ENCODE measurements around the gene POC1B.
"Not testable (repeated sequence)": the region's sequence is repeated elsewhere in the genome, so short reads cannot be mapped to it uniquely, and the experiment has no call there.

The POC1B gene

DNA sequence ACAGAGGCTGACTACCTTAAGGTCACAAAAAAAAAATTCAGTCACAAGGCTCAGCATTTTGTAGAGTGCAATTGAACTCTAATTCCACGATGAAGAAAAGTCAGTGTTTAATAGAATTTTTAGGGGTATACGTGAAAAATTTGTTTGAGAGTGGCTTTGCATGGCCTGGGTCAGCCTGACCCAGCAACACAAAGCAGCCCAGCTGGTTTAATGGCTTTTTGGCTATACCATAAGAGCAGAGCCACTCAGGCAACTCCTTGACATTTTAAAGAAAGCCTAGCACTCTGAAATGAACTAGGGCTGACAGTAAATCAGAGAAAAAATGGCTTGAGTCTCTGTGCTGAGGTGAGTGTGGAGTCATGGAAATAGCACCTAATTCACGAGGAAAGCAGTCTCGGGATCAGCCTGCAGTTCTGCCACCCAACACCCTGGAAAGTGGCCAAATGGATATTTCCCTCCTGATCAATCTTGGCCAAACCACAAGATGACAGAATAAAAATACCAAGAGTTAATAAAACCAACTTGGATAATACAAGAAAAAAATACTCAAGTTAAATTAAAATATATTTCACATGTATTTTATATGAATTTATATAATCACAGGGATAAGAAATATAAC is 60.8 kb downstream of the POC1B start:
- DNase-seq (ENCODE audit: low spot score), result peak; percentile 38

DNA sequence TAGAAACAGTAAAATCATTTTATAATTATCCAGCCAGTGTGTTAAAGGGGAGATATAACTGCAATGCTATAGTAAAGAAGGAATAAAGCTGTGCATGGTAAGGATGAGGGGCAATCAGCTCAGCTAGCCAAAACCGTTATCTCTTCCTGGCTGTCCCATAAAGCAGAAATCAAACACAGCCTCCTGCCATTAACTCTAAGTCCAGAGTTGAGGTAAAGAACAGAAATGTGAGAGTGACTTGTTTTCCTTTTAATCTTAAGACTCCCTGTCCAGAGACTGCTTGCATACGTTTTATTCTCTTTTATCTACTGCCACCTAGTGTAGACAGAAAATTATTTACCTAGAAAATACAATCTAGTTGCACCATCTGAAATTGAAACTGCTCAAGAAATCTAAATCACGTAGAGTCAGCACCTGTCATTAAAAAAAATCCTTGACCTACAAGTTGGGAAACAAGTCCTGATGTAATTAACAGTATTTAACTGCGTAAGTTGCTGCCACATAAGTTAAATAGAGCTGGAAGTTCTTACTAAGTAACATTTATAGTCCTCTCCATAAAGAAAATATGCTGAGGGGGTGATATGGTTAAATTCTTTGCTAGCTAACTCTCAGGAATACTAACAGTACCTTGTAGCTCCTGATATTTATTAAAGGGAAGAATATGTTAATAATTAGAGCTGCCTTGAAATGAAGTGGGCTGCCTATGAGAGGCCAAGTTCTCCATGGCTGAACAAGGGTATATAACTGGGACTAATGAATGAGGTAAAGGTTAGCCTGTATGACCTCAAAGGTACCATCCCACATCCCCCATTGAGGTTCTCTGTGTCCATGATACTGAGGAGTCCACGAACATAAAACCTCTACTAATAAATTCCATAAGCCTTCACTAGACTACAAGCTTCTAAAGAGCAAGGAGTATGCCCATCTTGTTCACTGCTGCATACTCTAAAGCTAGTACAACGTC is 63.9 kb downstream of the POC1B start:
- DNase-seq (ENCODE audit: low spot score), result peak; percentile 74

DNA sequence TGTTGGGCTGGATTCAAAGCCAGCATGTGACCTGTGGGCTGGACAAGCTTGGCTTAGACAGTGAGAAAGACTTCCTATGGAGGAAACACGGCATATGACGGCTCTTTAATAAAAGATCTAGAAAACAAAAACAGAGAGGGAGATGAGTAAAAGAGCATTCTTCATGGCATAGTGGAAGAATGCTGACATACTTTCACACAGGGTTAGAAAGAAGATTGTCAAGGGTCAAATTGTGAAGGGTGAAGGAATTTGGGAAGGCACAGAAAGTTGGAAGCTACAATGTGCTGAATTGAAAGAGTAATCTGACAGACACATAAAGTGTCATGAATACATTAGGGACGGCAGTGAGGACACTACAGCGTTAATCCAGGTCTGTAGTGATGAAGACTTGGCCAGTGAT is 64.7 kb downstream of the POC1B start:
- DNase-seq (ENCODE audit: low spot score), result no peak

DNA sequence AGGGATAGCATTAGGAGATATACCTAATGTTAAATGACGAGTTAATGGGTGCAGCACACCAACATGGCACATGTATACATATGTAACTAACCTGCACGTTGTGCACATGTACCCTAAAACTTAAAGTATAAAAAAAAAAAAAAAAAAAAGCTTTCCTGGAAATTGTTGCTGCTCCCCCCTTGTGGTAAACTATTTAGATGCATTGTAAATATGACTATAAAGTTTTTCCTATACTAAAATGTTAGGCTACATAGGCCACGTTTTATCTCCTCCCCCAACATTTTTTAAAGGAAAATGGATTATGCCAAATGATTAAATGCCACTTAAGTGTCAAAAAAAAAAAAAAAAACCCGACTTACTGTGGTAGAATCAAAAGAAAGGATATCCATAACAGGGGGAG is 66.6 kb downstream of the POC1B start:
- DNase-seq (ENCODE audit: low spot score), result not testable (repeated sequence)

DNA sequence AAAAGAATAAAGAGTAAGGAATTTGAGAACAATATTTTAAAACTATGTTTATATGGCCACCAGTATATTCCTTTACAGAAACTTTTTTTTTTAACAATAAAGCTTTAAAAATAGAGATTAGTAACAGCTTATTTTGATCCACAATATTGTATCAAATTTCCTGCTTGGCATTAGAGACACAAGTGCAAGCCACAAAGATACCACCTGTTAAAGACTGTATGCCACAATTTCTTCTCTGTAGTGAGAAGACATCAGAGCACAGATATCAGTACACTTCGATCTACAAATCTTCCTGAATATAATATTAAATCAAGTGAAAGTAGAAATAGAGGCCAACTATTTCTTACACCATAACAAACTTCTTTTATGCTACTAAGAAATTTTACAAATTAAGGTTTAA is 69.3 kb downstream of the POC1B start:
- no peak for DNase-seq (ENCODE audit: low spot score)

DNA sequence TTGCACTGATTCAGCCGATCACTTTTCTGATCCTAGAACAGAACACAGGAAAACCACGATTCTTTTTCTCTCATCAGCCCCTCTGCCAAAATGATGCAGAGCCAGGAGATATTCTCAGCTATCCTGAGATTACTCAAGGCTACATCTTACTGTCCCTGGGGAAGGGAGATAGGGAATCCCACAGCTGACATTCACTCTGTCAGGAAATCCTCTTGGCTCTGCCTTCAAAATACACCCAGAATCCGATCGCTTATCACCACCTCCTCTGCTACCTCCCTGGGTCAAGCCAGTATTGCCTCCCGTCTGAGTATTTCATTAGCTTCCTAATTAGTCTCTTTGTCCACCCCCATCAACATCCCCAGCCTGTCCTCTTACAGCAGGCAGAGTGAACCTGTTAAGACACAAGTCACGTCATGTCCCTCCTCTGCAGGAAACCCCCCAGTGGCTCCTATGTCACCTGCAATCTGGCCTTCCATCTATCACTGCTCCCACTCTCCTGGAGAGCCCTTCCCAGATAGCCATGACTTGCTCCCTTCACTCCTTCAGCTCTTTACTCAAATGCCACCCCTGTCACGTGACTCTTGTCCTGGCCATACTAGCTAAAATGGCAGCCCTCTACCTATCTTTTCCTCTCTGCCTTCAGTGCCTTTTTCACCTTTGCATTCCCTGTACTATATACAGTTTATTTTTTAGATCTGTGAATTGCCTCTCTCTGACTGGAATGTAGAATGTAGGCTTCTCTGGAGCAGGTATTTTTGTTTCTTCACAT is 71.6 kb downstream of the POC1B start:
- no peak for DNase-seq (ENCODE audit: low spot score)

DNA sequence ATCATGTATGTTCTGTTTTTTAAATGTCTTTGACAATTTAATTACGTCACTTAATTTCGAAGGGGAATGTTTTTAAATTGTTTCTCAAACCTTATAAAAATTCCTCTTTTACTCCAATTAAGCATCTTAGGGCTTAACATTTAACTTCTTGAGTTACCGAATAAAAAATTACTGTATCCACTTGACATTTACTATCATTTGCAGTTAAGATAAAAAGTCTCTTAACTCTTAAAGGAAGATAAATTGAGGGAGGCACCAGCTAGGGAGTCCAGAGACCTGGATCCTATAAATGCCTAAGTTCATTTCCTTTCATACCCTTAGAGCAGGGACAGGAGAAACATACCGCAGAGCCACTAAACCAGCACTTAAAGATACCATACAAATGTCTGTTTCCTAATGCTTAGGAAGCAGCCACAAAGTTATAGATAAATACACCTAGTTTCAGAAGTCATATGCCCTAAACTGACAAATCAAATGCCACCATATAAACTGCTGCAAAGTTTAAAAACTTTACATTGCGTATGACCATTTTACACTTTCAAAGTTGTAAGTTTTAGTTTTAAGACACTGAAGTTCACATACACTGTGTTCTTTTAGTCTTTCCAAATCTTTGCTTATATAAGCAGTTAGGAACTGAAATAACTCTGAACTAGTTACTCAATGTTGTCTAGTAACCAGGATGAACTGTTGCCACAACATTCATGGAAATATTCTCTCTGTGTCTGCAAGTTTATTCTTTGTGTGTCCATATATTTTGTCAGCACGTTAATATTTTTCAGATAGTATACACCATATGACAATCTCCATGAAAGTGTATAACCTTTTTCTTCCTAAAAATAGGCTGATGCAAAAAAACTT is 72.5 kb downstream of the POC1B start:
- DNase-seq (ENCODE audit: low spot score), result peak; percentile 28

DNA sequence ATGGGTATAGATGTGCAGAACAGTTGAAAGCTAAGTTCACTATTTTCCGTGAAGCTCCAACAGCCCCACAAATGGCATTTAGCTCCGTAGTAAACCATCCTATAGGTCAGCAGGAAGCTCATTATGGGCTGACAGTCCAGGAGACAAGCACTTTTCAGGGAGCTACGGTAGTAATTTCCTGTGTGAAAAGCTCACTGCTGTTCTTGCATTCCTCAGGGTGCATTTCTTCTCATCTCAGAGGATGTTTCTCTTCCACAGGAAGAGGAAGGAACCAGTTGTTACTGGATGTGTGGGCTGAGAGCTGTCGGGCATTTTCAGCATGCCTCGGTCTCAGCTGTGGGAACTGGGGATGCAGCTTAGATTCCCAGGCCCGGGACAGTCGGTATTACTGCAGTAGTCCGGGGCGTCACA is 74.0 kb downstream of the POC1B start:
- peak; percentile 67 for DNase-seq (ENCODE audit: low spot score)

DNA sequence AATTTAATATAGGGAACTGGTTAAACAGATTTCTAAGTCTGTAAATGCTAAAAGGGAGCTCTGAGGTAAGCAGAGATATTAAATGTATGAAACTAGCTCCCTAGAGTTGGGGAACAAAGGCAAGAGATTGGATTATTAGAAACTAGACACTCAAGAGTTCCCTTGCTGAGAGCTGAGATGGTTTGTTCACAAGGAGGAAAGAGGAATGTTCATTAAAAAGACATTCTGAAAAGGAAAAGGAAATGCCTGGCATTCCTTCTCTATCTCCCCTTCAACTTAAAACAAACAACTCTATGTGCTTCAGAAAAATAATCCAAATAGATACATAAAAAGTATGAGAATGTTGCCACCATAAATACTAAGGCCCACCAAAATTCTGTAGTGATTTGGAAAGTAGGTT is 74.9 kb downstream of the POC1B start:
- DNase-seq (ENCODE audit: low spot score), result peak; percentile 45

DNA sequence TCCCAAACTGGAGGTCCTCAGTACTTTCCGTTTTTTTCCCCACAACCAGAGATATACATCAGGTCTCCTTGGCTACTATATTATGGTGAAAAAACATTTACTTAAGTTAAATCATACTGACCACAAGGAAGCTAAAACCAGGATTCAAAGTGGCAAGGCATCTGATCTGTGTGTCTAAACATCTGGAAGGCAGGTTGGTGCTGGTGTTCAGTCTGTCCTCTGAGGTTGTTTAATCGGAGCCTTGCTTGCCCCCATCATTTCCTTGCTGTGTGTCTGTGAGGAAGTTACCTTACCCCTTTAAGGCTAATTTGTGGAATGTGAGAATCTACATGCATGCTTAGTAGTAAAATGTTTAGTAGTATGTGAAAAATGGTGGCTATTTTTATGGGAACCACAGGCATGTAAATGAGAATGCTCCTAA is 76.9 kb downstream of the POC1B start:
- DNase-seq (ENCODE audit: low spot score), result no peak

DNA sequence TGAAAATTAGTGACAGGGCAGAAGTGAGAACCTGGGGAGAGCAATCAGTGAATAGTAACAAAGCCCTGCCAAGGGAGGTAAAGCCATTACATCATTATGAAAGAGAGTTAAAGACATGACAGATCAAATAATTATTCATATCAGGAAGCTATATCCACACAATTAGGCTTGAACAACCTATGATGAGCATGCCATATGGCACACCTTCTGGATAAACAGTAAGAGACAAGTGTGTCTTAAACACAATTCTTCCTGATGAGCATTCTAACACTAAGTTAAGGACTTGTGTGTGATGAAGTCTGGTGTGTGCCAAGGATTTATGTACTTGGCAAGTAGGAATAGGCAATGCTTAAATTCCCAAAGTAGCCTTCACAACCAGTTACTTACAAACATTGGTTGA is 77.3 kb downstream of the POC1B start:
- no peak for DNase-seq (ENCODE audit: low spot score)

DNA sequence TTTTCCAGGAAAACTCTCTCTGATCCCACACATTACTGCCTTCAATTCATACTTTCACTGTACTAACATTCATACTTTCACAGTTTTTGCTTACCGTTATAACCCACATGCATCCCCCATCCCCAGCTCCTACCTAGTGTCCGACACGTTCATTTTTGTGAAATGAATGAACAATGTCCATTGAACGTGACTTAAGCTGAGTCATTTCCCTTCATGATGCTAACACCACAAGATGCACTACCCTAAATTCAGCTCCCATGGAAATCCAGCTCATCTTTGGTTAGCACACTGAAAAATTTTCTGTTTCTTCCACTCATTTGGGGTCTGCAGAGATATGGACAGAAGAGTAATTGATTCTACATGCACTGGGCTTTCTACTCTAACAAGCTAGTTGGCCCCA is 85.9 kb downstream of the POC1B start:
- peak; percentile 12 for DNase-seq (ENCODE audit: low spot score)

DNA sequence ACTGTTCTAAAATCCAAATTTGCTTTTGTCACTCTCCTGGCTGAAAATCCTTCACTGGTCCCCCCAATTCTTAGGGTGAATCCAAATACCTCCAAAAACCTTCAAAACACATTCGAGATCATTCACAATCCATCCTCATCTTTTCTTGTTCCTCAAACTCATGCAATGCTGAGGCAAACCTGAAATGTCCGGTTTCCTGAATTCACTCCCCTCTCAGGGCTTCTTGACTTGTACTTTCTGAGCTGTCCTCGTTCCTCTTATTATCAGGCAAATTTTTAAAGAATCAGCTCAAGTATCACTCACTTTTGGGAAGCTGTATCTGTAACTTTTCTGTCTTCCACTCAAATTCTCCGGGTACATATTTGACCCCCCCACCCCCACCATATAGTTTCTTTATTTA is 88.6 kb downstream of the POC1B start:
- no peak for DNase-seq (ENCODE audit: low spot score)

DNA sequence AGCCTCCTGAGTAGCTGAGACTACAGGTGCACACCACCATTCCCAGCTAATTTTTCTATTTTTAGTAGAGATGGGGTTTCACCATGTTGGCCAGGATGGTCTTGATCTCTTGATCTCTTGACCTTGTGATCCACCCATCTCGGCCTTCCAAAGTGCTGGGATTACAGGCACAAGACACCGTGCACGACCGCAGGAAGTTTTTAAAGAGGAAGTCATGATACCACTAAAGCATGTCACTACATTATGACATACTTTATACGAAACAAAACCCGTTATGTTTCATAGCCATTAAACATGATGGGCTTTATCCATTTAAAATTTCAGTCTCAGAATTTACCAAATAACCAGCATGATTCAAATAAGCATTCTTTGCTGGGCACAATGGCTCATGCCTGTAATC is 89.8 kb downstream of the POC1B start:
- DNase-seq (ENCODE audit: low spot score), result no peak

DNA sequence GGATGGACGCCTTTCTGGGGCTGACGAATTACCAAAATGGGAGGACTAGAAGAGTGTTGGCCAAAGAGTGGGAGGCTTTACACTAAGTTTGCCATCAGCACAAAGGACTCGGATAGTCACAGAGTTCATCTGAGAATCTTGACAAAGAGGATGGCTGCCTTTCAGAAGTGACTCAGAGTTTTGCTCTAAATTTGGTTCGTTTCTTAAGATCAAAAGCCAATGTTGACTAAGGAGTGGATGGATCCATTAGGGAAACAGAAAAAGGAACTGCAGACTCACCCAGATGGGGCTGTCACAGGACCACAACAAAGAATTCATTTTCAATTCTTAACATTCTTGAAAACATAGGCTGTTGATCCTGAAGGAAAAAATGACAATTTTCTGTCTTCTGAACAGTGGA is 92.2 kb downstream of the POC1B start:
- no peak for DNase-seq (ENCODE audit: low spot score)

DNA sequence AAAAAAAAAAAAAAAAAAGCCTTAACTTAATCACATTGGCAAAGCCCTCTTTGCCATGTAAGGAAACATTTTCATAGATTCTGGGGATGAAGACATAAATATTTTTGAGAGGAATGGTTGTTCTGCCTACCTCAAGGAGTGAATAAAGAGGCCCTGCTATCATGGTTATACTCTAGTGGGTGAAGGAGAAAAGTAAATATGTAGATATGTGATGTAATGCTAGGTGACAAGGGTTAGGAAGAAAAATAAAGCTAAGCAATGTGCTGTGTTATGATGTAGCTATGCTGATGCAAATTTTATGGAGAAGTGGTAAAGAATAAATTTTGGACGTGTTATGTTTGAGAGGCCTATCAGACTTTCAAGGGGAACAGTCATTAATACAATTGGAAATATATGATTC is 93.5 kb downstream of the POC1B start:
- DNase-seq (ENCODE audit: low spot score), result no peak

DNA sequence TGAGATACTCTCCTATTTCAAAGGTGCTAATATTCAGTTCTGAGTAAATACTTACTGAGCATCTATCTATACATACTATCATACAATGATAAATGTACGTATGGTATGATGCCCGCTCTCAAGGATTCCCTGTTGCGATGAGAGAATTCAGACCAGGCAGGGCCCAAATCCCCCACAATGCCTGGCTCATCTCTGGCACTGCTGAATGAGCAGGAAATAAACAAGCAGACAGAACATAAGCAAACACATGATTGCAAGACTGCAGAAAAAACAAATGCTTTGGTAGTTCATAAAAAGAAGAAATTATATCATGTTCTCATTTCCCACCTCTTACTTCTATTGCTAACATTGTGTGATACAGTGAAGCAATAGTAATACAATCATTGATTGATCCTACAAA is 96.3 kb downstream of the POC1B start:
- DNase-seq (ENCODE audit: low spot score), result no peak

DNA sequence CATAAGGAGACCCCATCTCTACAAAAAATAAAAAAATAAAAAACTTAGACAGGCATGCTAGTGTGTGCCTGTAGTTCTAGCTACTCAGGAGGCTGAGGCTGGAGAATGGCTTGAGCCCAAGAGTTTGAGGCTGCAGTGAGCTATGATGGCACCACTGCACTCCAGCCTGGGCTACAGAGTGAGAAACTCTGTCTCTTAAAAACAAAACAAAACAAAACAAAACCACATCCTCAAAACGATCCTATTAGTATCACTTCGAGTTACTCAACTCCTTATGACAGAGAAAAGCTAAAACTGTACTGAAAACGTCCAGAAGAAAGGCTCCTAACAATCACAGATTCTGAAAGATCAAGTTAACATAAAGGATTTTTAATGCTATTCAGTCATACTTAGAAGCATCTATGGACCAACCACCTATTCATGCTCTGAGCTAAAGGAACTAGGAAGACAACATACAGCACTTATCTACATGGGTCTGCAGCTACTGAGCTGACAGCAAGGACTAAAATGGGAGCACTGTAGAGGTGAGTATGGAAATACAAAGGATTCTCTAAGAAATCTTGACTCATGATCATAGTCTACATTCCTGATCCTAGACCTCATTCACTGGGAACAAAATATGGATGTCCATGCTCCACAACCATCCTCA is 98.2 kb downstream of the POC1B start:
- DNase-seq (ENCODE audit: low spot score), result no peak

DNA sequence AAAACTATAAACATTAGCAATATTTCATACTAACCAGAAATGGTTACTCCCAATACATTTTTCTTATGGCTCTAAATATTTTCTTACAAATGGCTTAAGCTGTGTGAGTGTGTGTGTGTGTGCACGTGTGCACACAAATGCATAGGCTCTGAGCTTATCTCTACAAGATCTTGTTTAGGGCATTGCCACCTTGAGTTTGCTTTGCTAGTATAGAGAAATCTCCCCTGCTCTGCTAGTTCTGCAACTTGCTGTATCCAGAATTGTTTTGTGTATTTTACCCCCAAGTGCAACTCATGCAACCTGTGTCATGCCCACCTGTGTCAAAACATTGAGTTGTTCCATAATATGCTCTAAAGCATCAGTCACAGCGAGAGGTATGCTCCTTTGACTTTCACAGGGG is 101.0 kb downstream of the POC1B start:
- DNase-seq (ENCODE audit: low spot score), result no peak

DNA sequence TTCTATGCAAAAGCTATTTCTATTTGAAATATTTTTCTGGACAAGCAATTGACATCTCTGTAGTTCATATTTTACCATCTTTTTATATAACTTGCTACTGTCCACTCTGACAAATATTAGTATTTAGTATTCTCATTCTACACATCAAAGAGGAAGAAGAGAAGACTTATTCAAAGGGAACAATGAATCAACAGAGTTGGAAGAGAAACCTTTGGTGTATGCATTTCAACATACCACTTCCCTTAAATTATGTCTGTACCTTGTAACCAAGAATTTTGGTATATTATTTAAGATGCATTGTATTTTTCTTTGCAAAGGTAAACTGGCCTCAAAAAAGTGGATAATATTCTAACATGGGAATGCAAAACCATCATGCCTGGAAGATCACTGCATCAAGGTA is 101.5 kb downstream of the POC1B start:
- no peak for DNase-seq (ENCODE audit: low spot score)

DNA sequence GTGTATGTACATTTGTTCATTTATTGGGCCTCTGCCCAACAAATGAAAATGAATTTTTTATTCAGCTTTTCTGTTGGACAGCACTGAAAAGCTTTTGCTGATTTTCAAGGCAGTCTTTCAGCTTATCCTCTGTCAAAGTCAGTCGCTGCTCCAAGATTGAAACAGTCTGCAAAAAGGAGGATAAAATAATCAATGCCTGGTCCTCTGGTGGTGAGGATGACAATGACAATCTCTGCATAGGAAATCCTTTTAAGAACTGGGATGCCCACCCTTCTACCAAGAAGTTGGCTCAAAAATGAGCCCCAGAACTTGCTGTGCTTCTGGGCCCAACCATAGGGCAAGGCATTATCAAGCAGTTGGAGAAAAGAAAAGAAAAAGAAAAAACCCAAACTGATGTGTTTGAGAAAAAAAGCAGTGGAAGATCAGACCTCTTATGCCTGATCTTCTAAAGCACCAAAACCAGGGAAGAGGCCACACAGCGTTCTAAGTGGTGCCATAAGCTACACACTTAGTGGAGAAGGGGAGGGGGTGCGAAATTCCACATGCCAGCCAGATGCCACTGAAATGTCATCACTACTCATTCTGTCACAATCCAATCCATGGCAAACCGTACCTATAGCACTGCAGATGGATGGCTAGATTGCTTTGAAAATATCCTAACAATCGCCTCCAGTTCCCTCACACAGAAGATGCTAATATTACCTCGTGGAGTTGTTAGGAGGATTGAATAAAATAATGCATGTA is 104.6 kb downstream of the POC1B start:
- no peak for DNase-seq (ENCODE audit: low spot score)

Data from kidney tubule cell (primary cell).